Activated CD4-positive, alpha-beta T cell treated with anti-CD3 and anti-CD28 coated beads, Interleukin-2, amount 50 U/mL, for 24 hours (primary cell): Measurements from ENCODE around the gene DHX9.

ENCODE experiments used
- DNase-seq, 2 donors: peaks; one replicate each; pipeline ENCODE4 v3.0.0-alpha.2; 2020; ENCODE audit warnings: low read depth in 1 of 2, low spot score in 1 of 2

Gene DHX9

GRCh38 chr1:182839209-182840066 lies at the start of gene DHX9:
DHX9 (plus strand) TSS chr1:182839347; CDS start chr1:182842567, 3,220 bp downstream.
- peak; percentile 93 to 99 for DNase-seq

- no peak for DNase-seq
Observed at GRCh38 chr1:182791281-182792179, 47.6 kb upstream of the DHX9 start.

GRCh38 chr1:182794091-182794490 lies 45.1 kb upstream of the DHX9 start:
- DNase-seq, result no peak

- DNase-seq, result no peak
Observed at GRCh38 chr1:182794676-182795201, 44.4 kb upstream of the DHX9 start.

- DNase-seq, result no peak
Observed at GRCh38 chr1:182795563-182796228, 43.5 kb upstream of the DHX9 start.

- DNase-seq, result no peak
Observed at GRCh38 chr1:182802006-182802803, 36.9 kb upstream of the DHX9 start.

GRCh38 chr1:182803846-182804245 lies 35.3 kb upstream of the DHX9 start:
- no peak for DNase-seq

- DNase-seq, result no peak
Observed at GRCh38 chr1:182806015-182806678, 33.0 kb upstream of the DHX9 start.

GRCh38 chr1:182807907-182808306 lies 31.2 kb upstream of the DHX9 start:
- no peak for DNase-seq

- no peak for DNase-seq
Observed at GRCh38 chr1:182809414-182809957, 29.7 kb upstream of the DHX9 start.

GRCh38 chr1:182811975-182812722 lies 27.0 kb upstream of the DHX9 start:
- DNase-seq, result no peak

- DNase-seq, result no peak
Observed at GRCh38 chr1:182816863-182817262, 22.3 kb upstream of the DHX9 start.

- DNase-seq, result no peak
Observed at GRCh38 chr1:182817802-182818201, 21.3 kb upstream of the DHX9 start.

- DNase-seq, result no peak
Observed at GRCh38 chr1:182823220-182823619, 15.9 kb upstream of the DHX9 start.

GRCh38 chr1:182826892-182827291 lies 12.3 kb upstream of the DHX9 start:
- no peak for DNase-seq

- DNase-seq, result no peak
Observed at GRCh38 chr1:182829285-182829932, 9.7 kb upstream of the DHX9 start.

GRCh38 chr1:182833271-182833670 lies 5.9 kb upstream of the DHX9 start:
- DNase-seq, result no peak

GRCh38 chr1:182834326-182834725 lies 4.8 kb upstream of the DHX9 start:
- DNase-seq, result no peak
